HL-60 (cell line): ENCODE results near the gene CTSA.
A peak's percentile ranks its signal among the peaks of the same experiment; 100 is the strongest.

Experiments used
- DNase-seq, 2 experiments: peaks; one replicate each; pipeline ENCODE4 v3.0.0-alpha.2; 2010 to 2020; ENCODE audit warnings: low read depth in 1 of 2, low spot score in 1 of 2
- H3K27ac ChIP-seq: fragments of 250-450 bp; sonication (Bioruptor Pico); replicated peaks from 2 replicates; pipeline ENCODE4 v1.5.1; 2020; ENCODE audit warnings: mild to moderate bottlenecking, moderate library complexity
- H3K27me3 ChIP-seq: fragments of 250-450 bp; sonication (Bioruptor Pico); 2 replicates; pipeline ENCODE4 v1.5.1; 2021; ENCODE audit warnings: mild to moderate bottlenecking, moderate library complexity; ENCODE audit not compliant: insufficient read depth, poor library complexity, severe bottlenecking
- H3K4me3 ChIP-seq: replicated peaks from 2 replicates; pipeline ENCODE4 v1.5.1; 2011; ENCODE audit warnings: mild to moderate bottlenecking, control low read depth, low read length; ENCODE audit not compliant: insufficient read depth
- GABPA ChIP-seq: IDR thresholded peaks from 2 replicates; pipeline ENCODE4 v1.6.1; 2012; ENCODE audit warnings: low read depth
- POLR2AphosphoS5 ChIP-seq: IDR thresholded peaks from 2 replicates; pipeline ENCODE4 v1.6.1; 2012; ENCODE audit warnings: low read depth
- REST ChIP-seq: IDR thresholded peaks from 2 replicates; pipeline ENCODE4 v1.6.1; 2012; ENCODE audit warnings: low read depth; ENCODE audit not compliant: insufficient replicate concordance
- SPI1 ChIP-seq: IDR thresholded peaks from 2 replicates; pipeline ENCODE4 v1.6.1; 2012; ENCODE audit warnings: low read depth, mild to moderate bottlenecking, borderline replicate concordance
- TF ChIP-seq, protein P1 (sequence below): IDR thresholded peaks from one replicate; pipeline ENCODE4 v1.5.1; 2011; ENCODE audit warnings: low read length, control low read depth, inconsistent platforms; ENCODE audit not compliant: insufficient read depth

The CTSA gene

DNA sequence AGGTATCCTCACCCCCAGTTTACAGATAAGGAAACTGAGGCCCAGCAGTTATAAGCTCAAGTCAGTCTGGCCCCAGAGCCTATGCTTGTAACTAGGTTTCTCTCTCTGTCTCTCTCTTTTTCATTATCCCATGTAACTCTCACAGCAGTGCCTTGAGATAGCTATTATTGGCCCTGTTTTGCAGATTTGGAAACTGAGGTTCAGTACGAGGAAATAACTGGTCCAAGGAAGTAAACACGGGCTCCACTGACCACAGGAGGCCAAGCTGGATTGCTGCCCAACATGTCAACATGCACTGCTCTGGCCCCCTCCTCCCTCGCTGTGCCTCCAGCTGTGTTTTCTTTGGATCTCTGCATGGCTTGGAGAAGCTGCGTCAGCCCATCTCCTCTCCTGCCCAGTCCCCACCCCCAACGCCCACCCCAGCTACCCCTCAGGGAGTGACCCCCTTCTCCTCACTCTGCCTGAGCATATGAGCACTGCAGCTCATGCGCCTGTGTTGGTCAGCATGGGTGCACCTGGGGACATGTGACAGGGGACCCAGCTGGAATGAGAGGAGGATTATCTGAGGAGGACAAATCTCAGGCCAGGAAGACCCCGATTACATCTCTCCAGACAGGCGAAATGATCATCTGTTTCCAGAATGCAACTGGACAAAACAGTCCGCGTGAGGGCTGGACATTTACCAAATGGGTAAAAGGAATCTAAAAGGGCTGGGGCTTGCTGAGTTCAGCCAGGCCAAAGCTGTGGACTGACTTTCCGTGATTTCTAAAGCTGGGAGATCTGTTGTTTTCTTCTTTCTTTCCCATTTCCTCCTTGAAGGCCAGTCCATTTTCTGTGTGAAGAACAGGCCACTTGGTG lies 28.6 kb downstream of the CTSA start:
- no peak overlapping the region for H3K27ac ChIP-seq
- DNase-seq, result no peak

DNA sequence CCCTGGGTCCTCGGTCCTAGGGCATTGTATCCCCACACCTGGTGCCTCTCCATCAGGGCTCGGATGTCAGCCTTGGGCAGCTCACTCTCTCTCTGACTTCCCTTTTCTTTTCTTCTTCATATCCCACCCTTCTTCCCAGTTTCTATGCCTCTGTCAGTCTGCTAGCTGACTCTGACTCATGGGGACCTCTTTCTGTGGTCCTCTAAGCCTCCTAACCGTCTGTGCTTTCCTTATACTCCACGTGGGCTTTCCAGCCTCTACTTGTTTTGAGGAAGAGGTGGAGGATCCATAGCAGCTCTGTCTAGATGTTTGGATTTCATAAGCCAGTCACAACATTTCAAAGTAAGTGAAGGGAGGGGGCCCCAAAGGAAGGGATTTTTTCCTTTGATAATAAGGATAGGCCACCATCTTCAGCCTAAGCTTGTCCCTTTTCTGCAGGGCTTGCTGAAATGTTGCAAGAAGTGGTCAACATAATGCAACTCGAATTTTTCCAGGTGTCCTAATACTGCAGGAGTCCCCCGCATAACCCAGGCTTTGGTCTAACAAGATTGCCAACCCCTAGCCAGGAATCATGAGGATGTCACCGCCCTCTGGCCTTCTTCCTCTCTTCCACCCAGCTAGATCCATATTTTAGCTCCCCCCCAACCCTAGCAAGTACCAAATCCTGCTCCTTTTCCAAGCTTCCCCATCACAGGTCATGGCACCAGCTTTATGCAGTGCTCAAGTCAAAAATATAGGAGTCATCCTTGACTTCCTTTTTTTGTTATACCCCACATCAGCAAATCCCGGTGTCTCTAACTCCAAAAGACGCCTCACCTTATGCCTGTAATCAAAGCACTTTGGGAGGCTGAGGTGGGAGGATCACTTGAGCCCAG lies 29.6 kb downstream of the CTSA start:
- TF ChIP-seq SPI1 (peak; percentile 65), GABPA (no peak)
- no peak overlapping the region for H3K27ac ChIP-seq
- no peak for DNase-seq
- no peaks in the 10 kb centered on the region for H3K27me3 ChIP-seq
- no peak overlapping the region for H3K4me3 ChIP-seq

More for the DNA sequence above, 28.6 kb downstream of the CTSA start:
- TF ChIP-seq POLR2AphosphoS5 (no peak), REST (no peak), SPI1 (no peak), GABPA (no peak)
- TF ChIP-seq, protein P1, sequence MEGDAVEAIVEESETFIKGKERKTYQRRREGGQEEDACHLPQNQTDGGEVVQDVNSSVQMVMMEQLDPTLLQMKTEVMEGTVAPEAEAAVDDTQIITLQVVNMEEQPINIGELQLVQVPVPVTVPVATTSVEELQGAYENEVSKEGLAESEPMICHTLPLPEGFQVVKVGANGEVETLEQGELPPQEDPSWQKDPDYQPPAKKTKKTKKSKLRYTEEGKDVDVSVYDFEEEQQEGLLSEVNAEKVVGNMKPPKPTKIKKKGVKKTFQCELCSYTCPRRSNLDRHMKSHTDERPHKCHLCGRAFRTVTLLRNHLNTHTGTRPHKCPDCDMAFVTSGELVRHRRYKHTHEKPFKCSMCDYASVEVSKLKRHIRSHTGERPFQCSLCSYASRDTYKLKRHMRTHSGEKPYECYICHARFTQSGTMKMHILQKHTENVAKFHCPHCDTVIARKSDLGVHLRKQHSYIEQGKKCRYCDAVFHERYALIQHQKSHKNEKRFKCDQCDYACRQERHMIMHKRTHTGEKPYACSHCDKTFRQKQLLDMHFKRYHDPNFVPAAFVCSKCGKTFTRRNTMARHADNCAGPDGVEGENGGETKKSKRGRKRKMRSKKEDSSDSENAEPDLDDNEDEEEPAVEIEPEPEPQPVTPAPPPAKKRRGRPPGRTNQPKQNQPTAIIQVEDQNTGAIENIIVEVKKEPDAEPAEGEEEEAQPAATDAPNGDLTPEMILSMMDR, result no peak
- Histone ChIP-seq H3K27me3 (no peaks in the 10 kb centered on the region), H3K4me3 (no peak overlapping the region)

GRCh38 chr20:45921337-45922189 lies 30.4 kb downstream of the CTSA start:
- no peak for DNase-seq
- no peak overlapping the region for H3K27ac ChIP-seq
- no peaks in the 10 kb centered on the region for H3K27me3 ChIP-seq
- no peak overlapping the region for H3K4me3 ChIP-seq
- no peak for TF ChIP-seq SPI1
- TF ChIP-seq REST, result no peak
- no peak for TF ChIP-seq GABPA
- TF ChIP-seq, protein P1, result no peak
- TF ChIP-seq POLR2AphosphoS5, result no peak
